Upper lobe of left lung (tissue), 6 donors: ENCODE results near the gene SENP8. TPM values are rescaled to one million over a fixed set of nuclear protein-coding genes. Genes with fewer than 3 reads are reported as not detected.

Experiments
- ATAC-seq, 2 donors: fragments of 200-7000 bp; cut with Tn5 transposase; one replicate each; pipeline ENCODE4 v1.9.1; 2022; ENCODE audit warnings: mild to moderate bottlenecking in 2 of 2, moderate library complexity in 2 of 2; ENCODE audit not compliant: low FRiP score in 2 of 2
- DNase-seq, 2 donors: peaks; one replicate each; pipeline ENCODE4 v3.0.0-alpha.2; 2019 to 2020
- H3K27ac ChIP-seq, 4 donors: fragments of 200-600 bp; sonication (generic); one replicate each; pipeline ENCODE4 v1.5.1; 2016 to 2019
- H3K27me3 ChIP-seq, 4 donors: fragments of 200-600 bp; sonication (generic); one replicate each; pipeline ENCODE4 v1.5.1; 2017 to 2019
- H3K36me3 ChIP-seq, 4 donors: fragments of 200-600 bp; sonication (generic); one replicate each; pipeline ENCODE4 v1.5.1; 2016 to 2019
- H3K4me1 ChIP-seq, 4 donors: fragments of 200-600 bp; sonication (generic); one replicate each; pipeline ENCODE4 v1.5.1; 2018 to 2019
- H3K4me3 ChIP-seq, 4 donors: fragments of 200-600 bp; sonication (generic); one replicate each; pipeline ENCODE4 v1.5.1; 2017 to 2019; ENCODE audit warnings: mild to moderate bottlenecking in 2 of 4, moderate library complexity in 1 of 4
- H3K9me3 ChIP-seq, 4 donors: fragments of 200-600 bp; sonication (generic); one replicate each; pipeline ENCODE4 v1.5.1; 2018 to 2019
- CTCF ChIP-seq, 6 experiments: fragments of 450-650 bp in 4 of 6; fragments of 200-600 bp in 2 of 6; sonication (generic) in 2 of 6; IDR thresholded peaks; one replicate each; pipeline ENCODE4 v1.5.1; 2016 to 2019; ENCODE audit warnings: antibody characterized with exemption in 6 of 6
- EP300 ChIP-seq, 4 donors: sonication (generic); formaldehyde crosslinking; IDR thresholded peaks; one replicate each; pipeline ENCODE4 v1.5.1; 2017; ENCODE audit warnings: antibody characterized with exemption in 4 of 4, control low read depth in 2 of 4
- POLR2A ChIP-seq, 4 donors: fragments of 450-650 bp; IDR thresholded peaks; one replicate each; pipeline ENCODE4 v1.5.1; 2016 to 2017; ENCODE audit warnings: antibody characterized with exemption in 4 of 4, mild to moderate bottlenecking in 2 of 4
- POLR2AphosphoS5 ChIP-seq, 2 donors: sonication (generic); formaldehyde crosslinking; IDR thresholded peaks; one replicate each; pipeline ENCODE4 v1.5.1; 2017; ENCODE audit warnings: antibody characterized with exemption in 2 of 2
- WGBS, 2 donors: methylation state at CpG; one replicate each; pipeline ENCODE4 v1.1.5; 2017 to 2018; 5-methylcytosine and 5-hydroxymethylcytosine counted together
- total RNA-seq, 6 donors: library from RNA; depleted of rRNA in 4 of 6; stranded (reverse); fragments of >200 nt in 4 of 6; gene quantifications; one replicate each; pipeline versions ENCODE4 v1.1.0 to v1.2.1, GENCODE V29; 2016 to 2021
- donor health status: DM: no; HTN: no; CAD: no; lungs with moderate emphysema.
- donor health status: DM: no; HTN: yes; CAD: no; lungs with severe emphysema.

The SENP8 gene
- total RNA-seq, 6 donors from 2014 or later, result 0.55 to 3.8 (median 3.0) TPM; not detected in 1

- DNase-seq, result peak in 1 of 2 donors; percentile 74
- Histone ChIP-seq H3K27ac (peak overlapping the region in 1 of 4 donors; percentile 1), H3K27me3 (no peaks in the 10 kb centered on the region), H3K36me3 (no peaks in the 10 kb centered on the region), H3K4me3 (no peak overlapping the region), H3K9me3 (no peaks in the 10 kb centered on the region), H3K4me1 (peaks cover 0 to 18% (median 14%) of the 10 kb centered on the region in 4 donors)
- peak; percentile 31 to 85 for ATAC-seq
- 90 to 96% methylated on average over 5 to 9 of the region's 9 CpGs for WGBS, 2 donors
- TF ChIP-seq POLR2AphosphoS5 (IDR thresholded peaks at IDR 0.05) (peak in 1 of 2 donors; percentile 34), POLR2A (IDR thresholded peaks at IDR 0.05) (no peak)
These were observed 31.1 kb upstream of the SENP8 start for GRCh38 chr15:72086920-72087648.

DNA sequence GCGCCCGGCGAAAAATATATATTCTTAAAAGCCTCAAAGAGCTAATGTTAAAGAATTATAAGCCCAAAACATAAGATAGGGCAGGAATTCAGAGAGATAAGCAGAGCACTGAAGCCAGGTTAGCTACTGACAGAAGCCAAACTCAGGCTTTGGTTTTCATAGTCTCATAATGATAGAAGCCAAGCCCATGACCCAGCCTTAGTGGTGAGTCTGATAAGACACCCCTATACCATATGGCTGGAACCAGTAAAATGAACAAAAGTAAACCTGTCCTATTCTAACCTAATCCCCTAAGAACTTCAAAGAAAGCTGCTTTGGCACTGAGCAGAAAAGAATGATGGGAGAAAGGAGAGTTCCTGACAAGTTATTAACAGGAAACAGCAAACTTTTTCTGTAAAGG is 26.2 kb upstream of the SENP8 start:
- Histone ChIP-seq H3K27me3 (no peaks in the 10 kb centered on the region), H3K4me3 (no peak overlapping the region), H3K4me1 (peaks cover 0 to 7% (median 4%) of the 10 kb centered on the region in 4 donors), H3K36me3 (no peaks in the 10 kb centered on the region), H3K9me3 (no peaks in the 10 kb centered on the region), H3K27ac (no peak overlapping the region)
- WGBS, 2 donors, result 96 to 98% methylated on average over 3 of the region's 3 CpGs
- ATAC-seq, result no peak
- no peak for DNase-seq
- TF ChIP-seq POLR2AphosphoS5 (IDR thresholded peaks at IDR 0.05) (no peak), POLR2A (IDR thresholded peaks at IDR 0.05) (no peak), CTCF (IDR thresholded peaks at IDR 0.05) (no peak), EP300 (IDR thresholded peaks at IDR 0.05) (no peak)

GRCh38 chr15:72092691-72093090 is 25.5 kb upstream of the SENP8 start:
- no peak for TF ChIP-seq POLR2AphosphoS5 (IDR thresholded peaks at IDR 0.05)
- TF ChIP-seq CTCF (IDR thresholded peaks at IDR 0.05), result no peak
- no peak for TF ChIP-seq EP300 (IDR thresholded peaks at IDR 0.05)
- TF ChIP-seq POLR2A (IDR thresholded peaks at IDR 0.05), result no peak
- no peak overlapping the region for H3K4me3 ChIP-seq
- no peak overlapping the region for H3K27ac ChIP-seq
- DNase-seq, result no peak
- no peaks in the 10 kb centered on the region for H3K9me3 ChIP-seq
- ATAC-seq, result no peak
- no peaks in the 10 kb centered on the region for H3K36me3 ChIP-seq
- H3K27me3 ChIP-seq, result no peaks in the 10 kb centered on the region
- H3K4me1 ChIP-seq, result peaks cover 0 to 3% (median 1%) of the 10 kb centered on the region in 4 donors

DNA sequence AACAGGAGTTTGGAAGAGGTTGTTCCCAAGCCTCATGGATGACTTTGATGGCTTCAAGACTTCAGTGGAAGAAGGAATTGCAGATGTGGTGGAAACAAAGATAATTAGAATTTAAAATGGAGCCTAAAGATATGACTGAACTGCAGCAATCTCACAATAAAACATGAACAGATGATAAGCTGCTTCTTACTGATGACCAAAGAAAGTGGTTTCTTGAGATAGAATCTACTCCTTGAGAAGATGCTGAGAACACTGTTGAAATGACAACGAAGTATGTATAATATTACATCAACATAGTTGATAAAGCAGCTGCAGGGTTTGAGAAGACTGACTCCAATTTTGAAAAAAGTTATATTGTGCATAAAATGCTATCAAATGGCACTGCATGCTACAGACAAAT is 21.4 kb upstream of the SENP8 start:
- H3K36me3 ChIP-seq, result no peaks in the 10 kb centered on the region
- 94 to 100% methylated on average over 1 of the region's 1 CpG for WGBS, 2 donors
- H3K4me3 ChIP-seq, result no peak overlapping the region
- no peak overlapping the region for H3K27ac ChIP-seq
- no peaks in the 10 kb centered on the region for H3K9me3 ChIP-seq
- TF ChIP-seq EP300 (IDR thresholded peaks at IDR 0.05) (no peak), POLR2A (IDR thresholded peaks at IDR 0.05) (no peak), CTCF (IDR thresholded peaks at IDR 0.05) (no peak), POLR2AphosphoS5 (IDR thresholded peaks at IDR 0.05) (no peak)
- no peaks in the 10 kb centered on the region for H3K4me1 ChIP-seq
- ATAC-seq (no peak), DNase-seq (no peak)
- no peaks in the 10 kb centered on the region for H3K27me3 ChIP-seq

- no peak overlapping the region for H3K4me3 ChIP-seq
- DNase-seq (no peak), ATAC-seq (no peak)
- H3K27ac ChIP-seq, result no peak overlapping the region
- H3K4me1 ChIP-seq, result peaks cover 0 to 7% (median 3%) of the 10 kb centered on the region in 4 donors
- no peaks in the 10 kb centered on the region for H3K27me3 ChIP-seq
- no peaks in the 10 kb centered on the region for H3K9me3 ChIP-seq
- TF ChIP-seq POLR2AphosphoS5 (IDR thresholded peaks at IDR 0.05), result no peak
- no peak for TF ChIP-seq CTCF (IDR thresholded peaks at IDR 0.05)
- no peak for TF ChIP-seq POLR2A (IDR thresholded peaks at IDR 0.05)
- TF ChIP-seq EP300 (IDR thresholded peaks at IDR 0.05), result no peak
- H3K36me3 ChIP-seq, result no peaks in the 10 kb centered on the region
These were observed 20.2 kb upstream of the SENP8 start for GRCh38 chr15:72098040-72098439.
